ENCODE data around the gene TMEM132E. TPM values are rescaled to one million over a fixed set of nuclear protein-coding genes. Genes with fewer than 3 reads are reported as not detected.

Gene TMEM132E
- total and polyA plus RNA-seq, 2 experiments from 2014 or later = 0.27 to 0.98 TPM

GRCh38 chr17:34675143-34675542 lies 95.8 kb downstream of the TMEM132E start:
- H2AFZ ChIP-seq = no peak overlapping the region
- TF ChIP-seq, protein P1, sequence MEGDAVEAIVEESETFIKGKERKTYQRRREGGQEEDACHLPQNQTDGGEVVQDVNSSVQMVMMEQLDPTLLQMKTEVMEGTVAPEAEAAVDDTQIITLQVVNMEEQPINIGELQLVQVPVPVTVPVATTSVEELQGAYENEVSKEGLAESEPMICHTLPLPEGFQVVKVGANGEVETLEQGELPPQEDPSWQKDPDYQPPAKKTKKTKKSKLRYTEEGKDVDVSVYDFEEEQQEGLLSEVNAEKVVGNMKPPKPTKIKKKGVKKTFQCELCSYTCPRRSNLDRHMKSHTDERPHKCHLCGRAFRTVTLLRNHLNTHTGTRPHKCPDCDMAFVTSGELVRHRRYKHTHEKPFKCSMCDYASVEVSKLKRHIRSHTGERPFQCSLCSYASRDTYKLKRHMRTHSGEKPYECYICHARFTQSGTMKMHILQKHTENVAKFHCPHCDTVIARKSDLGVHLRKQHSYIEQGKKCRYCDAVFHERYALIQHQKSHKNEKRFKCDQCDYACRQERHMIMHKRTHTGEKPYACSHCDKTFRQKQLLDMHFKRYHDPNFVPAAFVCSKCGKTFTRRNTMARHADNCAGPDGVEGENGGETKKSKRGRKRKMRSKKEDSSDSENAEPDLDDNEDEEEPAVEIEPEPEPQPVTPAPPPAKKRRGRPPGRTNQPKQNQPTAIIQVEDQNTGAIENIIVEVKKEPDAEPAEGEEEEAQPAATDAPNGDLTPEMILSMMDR (IDR thresholded peaks at IDR 0.05; ENCODE audit: poor library complexity) = no peak
- TF ChIP-seq EZH2phosphoT487 (IDR thresholded peaks at IDR 0.05; ENCODE audit: low read depth, severe bottlenecking, unreplicated experiment) (no peak), EZH2 (IDR thresholded peaks at IDR 0.05; ENCODE audit: borderline replicate concordance) (no peak)
- DNase-seq (ENCODE audit: low spot score) = no peak
- no peaks in the 10 kb centered on the region for H3K79me2 ChIP-seq
- no peak overlapping the region for H3K4me3 ChIP-seq
- no peaks in the 10 kb centered on the region for H3K36me3 ChIP-seq (replicated peaks; ENCODE audit: insufficient read depth, low read depth)
- H3K9me2 ChIP-seq (replicated peaks; ENCODE audit: insufficient read depth) = no peaks in the 10 kb centered on the region
- no peak overlapping the region for H3K27ac ChIP-seq
- no peaks in the 10 kb centered on the region for H3K4me1 ChIP-seq (ENCODE audit: insufficient read depth)
- H4K20me1 ChIP-seq (ENCODE audit: insufficient read depth, poor library complexity, severe bottlenecking) = no peaks in the 10 kb centered on the region
- no peaks in the 10 kb centered on the region for H3K27me3 ChIP-seq
- H3K9me3 ChIP-seq (ENCODE audit: low read depth) = no peaks in the 10 kb centered on the region
- no peak overlapping the region for H3K4me2 ChIP-seq

DNA sequence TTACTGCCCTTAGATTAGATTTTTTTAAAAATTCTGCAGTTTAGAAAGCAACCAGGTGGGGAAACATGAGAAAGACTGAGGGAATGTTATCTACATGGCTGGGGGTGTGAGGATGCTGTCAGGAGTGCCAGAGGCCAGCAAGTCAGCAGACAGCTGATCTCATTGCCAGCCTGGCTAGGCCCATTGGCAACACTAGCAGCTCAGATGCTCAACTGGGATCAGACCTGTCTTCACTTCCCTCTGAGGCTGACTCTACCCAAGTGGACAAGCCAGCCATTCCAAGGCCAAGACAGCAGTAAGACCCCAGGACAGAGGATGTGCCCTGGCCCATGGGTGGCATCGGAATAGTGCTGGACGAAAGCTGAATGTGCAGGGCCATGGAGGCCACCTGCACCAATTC lies 96.2 kb downstream of the TMEM132E start:
- H3K9me3 ChIP-seq (ENCODE audit: low read depth) = no peaks in the 10 kb centered on the region

GRCh38 chr17:34680151-34680550 lies 100.8 kb downstream of the TMEM132E start:
- no peak overlapping the region for H3K4me2 ChIP-seq
- no peak overlapping the region for H3K27ac ChIP-seq
- no peaks in the 10 kb centered on the region for H3K79me2 ChIP-seq
- H3K27me3 ChIP-seq = no peaks in the 10 kb centered on the region
- no peak overlapping the region for H3K4me3 ChIP-seq
- H4K20me1 ChIP-seq (ENCODE audit: insufficient read depth, poor library complexity, severe bottlenecking) = no peaks in the 10 kb centered on the region
- WGBS (ENCODE audit: low lambda C conversion rate, missing lambda C conversion rate) = 83% methylated on average over 1 of the region's 1 CpG
- H2AFZ ChIP-seq = no peak overlapping the region
- no peak for DNase-seq (ENCODE audit: low spot score)
- TF ChIP-seq EZH2 (IDR thresholded peaks at IDR 0.05; ENCODE audit: borderline replicate concordance) (no peak), EZH2phosphoT487 (IDR thresholded peaks at IDR 0.05; ENCODE audit: low read depth, severe bottlenecking, unreplicated experiment) (no peak)
- TF ChIP-seq, protein P1 (IDR thresholded peaks at IDR 0.05; ENCODE audit: poor library complexity) = no peak
- no peaks in the 10 kb centered on the region for H3K9me3 ChIP-seq (ENCODE audit: low read depth)
- H3K36me3 ChIP-seq (replicated peaks; ENCODE audit: insufficient read depth, low read depth) = no peaks in the 10 kb centered on the region
- no peaks in the 10 kb centered on the region for H3K4me1 ChIP-seq (ENCODE audit: insufficient read depth)
- no peaks in the 10 kb centered on the region for H3K9me2 ChIP-seq (replicated peaks; ENCODE audit: insufficient read depth)

More for the DNA sequence above, 96.2 kb downstream of the TMEM132E start:
- H3K4me2 ChIP-seq = no peak overlapping the region
- no peaks in the 10 kb centered on the region for H3K4me1 ChIP-seq (ENCODE audit: insufficient read depth)
- H2AFZ ChIP-seq = no peak overlapping the region
- DNase-seq (ENCODE audit: low spot score) = no peak
- H3K27ac ChIP-seq = no peak overlapping the region
- H3K4me3 ChIP-seq = no peak overlapping the region
- TF ChIP-seq, protein P1 (IDR thresholded peaks at IDR 0.05; ENCODE audit: poor library complexity) = no peak
- TF ChIP-seq EZH2phosphoT487 (IDR thresholded peaks at IDR 0.05; ENCODE audit: low read depth, severe bottlenecking, unreplicated experiment) (no peak), EZH2 (IDR thresholded peaks at IDR 0.05; ENCODE audit: borderline replicate concordance) (no peak)
- H3K9me2 ChIP-seq (replicated peaks; ENCODE audit: insufficient read depth) = no peaks in the 10 kb centered on the region
- H4K20me1 ChIP-seq (ENCODE audit: insufficient read depth, poor library complexity, severe bottlenecking) = no peaks in the 10 kb centered on the region
- no peaks in the 10 kb centered on the region for H3K27me3 ChIP-seq
- H3K36me3 ChIP-seq (replicated peaks; ENCODE audit: insufficient read depth, low read depth) = no peaks in the 10 kb centered on the region
- 93% methylated on average over 2 of the region's 2 CpGs for WGBS (ENCODE audit: low lambda C conversion rate, missing lambda C conversion rate)
- H3K79me2 ChIP-seq = no peaks in the 10 kb centered on the region

DNA sequence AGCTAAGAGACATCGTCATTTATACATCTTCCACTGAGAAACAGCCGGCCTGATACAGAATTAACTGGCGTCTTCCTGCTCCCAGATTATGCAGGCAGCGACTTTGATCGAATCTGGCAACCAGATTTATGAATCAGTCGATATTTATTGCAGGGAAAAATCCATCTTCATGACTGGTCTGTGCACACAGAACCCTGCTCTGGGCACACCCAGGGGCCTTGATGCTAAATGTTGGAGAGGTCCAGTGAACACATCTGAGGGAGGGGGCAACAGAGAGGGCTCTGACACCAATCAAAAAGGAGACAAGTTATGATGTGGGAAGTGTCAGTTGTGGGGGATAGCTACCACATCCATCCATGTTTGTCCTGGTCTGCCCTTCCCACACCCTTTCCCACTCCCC lies 102.9 kb downstream of the TMEM132E start:
- 84% methylated on average over 6 of the region's 6 CpGs for WGBS (ENCODE audit: low lambda C conversion rate, missing lambda C conversion rate)
- TF ChIP-seq EZH2phosphoT487 (IDR thresholded peaks at IDR 0.05; ENCODE audit: low read depth, severe bottlenecking, unreplicated experiment) (no peak), EZH2 (IDR thresholded peaks at IDR 0.05; ENCODE audit: borderline replicate concordance) (no peak)
- TF ChIP-seq, protein P1 (IDR thresholded peaks at IDR 0.05; ENCODE audit: poor library complexity) = no peak

More for the DNA sequence above, 102.9 kb downstream of the TMEM132E start:
- no peaks in the 10 kb centered on the region for H3K36me3 ChIP-seq (replicated peaks; ENCODE audit: insufficient read depth, low read depth)
- H3K4me2 ChIP-seq = no peak overlapping the region
- H3K27me3 ChIP-seq = no peaks in the 10 kb centered on the region
- H3K4me1 ChIP-seq (ENCODE audit: insufficient read depth) = no peaks in the 10 kb centered on the region
- DNase-seq (ENCODE audit: low spot score) = no peak
- H4K20me1 ChIP-seq (ENCODE audit: insufficient read depth, poor library complexity, severe bottlenecking) = no peaks in the 10 kb centered on the region
- H3K79me2 ChIP-seq = no peaks in the 10 kb centered on the region
- H3K9me2 ChIP-seq (replicated peaks; ENCODE audit: insufficient read depth) = no peaks in the 10 kb centered on the region
- H3K4me3 ChIP-seq = no peak overlapping the region
- H3K27ac ChIP-seq = no peak overlapping the region
- H3K9me3 ChIP-seq (ENCODE audit: low read depth) = no peaks in the 10 kb centered on the region
- no peak overlapping the region for H2AFZ ChIP-seq
